Cortex of kidney (tissue), 1 donor: Measurements from ENCODE around the gene ACSL1.

Source experiments
- DNase-seq: peaks from one replicate; lab custom pipeline; 2025; lab: John Stamatoyannopoulos, UW

Gene ACSL1

GRCh38 chr4:184719407-184719806 lies 106.4 kb downstream of the ACSL1 start:
- no peak for DNase-seq

- no peak for DNase-seq
Observed at GRCh38 chr4:184715526-184715925, 110.2 kb downstream of the ACSL1 start.

GRCh38 chr4:184713887-184714286 lies 111.9 kb downstream of the ACSL1 start:
- DNase-seq, result no peak

- DNase-seq, result no peak
Observed at GRCh38 chr4:184712322-184712721, 113.4 kb downstream of the ACSL1 start.

- no peak for DNase-seq
Observed at GRCh38 chr4:184706453-184706852, 119.3 kb downstream of the ACSL1 start.

- DNase-seq, result no peak
Observed at GRCh38 chr4:184705692-184706091, 120.1 kb downstream of the ACSL1 start.
